Heart left ventricle (tissue), 13 donors: ENCODE measurements around the gene MVK.

Experiments used
- CTCF ChIP-seq, 12 donors: fragments of 200-600 bp; sonication (generic) in 4 of 12; IDR thresholded peaks; one replicate each; pipeline versions ENCODE4 v1.5.0 to v1.8.0; 2018 to 2022; ENCODE audit warnings: antibody characterized with exemption in 12 of 12, mild to moderate bottlenecking in 5 of 12
- POLR2A ChIP-seq, 2 donors: fragments of 450-650 bp; IDR thresholded peaks; one replicate each; pipeline ENCODE4 v1.6.1; 2017; ENCODE audit warnings: antibody characterized with exemption in 2 of 2, mild to moderate bottlenecking in 2 of 2, moderate library complexity in 2 of 2
- donor health status: ischemic (EF 13 %, LVEDD 7.1; RV severe dilation, severe dysfunction).
- donor health status: DM: no; HTN: yes; CAD: no.
- donor health status: DM: no; HTN: no; CAD: no.
- donor health status: ischemic (EF 25% LVEDD 6.9; RV normal size, moderate dysfunction).
- donor health status: ischemic (EF 25% LVEDD 5.7; RV mildly dilated, moderate dysfunction).
- donor health status: ischemic (EF 35%, LVEDD 5.7; RV mildly dilated, moderate dysfunction).
- donor health status: nonischemic (EF 11% LVEDD 7.7; RV severe dilation, severe dysfunction).
- donor health status: DM: yes; HTN: yes; CAD: no.
- donor health status: PGD.
- donor health status: ischemic (EF 29% LVEDD 5.4; RV normal size, mild dysfunction).
- donor health status: nonischemic (EF 23%, LVEDD 6.1; RV moderate dilation, normal function).

- TF ChIP-seq CTCF (IDR thresholded peaks at IDR 0.05) (no peak), POLR2A (IDR thresholded peaks at IDR 0.05) (no peak)
Measured at GRCh38 chr12:109557805-109558204, 15.8 kb upstream of the MVK start.
